ENCODE data around the gene CYTH3. TPM values are rescaled to one million over a fixed set of nuclear protein-coding genes. Genes with fewer than 3 reads are reported as not detected.
"Not testable (repeated sequence)": the region's sequence is repeated elsewhere in the genome, so short reads cannot be mapped to it uniquely, and the experiment has no call there.

The CYTH3 gene
- total RNA-seq, 1 donor from 2014 or later: 20.1 TPM

- Mint-ChIP-seq H3K9me3 (ENCODE audit: unreplicated experiment) (peaks cover 2% of the 10 kb centered on the region), H3K27me3 (ENCODE audit: unreplicated experiment) (no peaks in the 10 kb centered on the region), H3K4me3 (ENCODE audit: unreplicated experiment) (no peak overlapping the region), H3K27ac (ENCODE audit: unreplicated experiment) (no peak overlapping the region), H3K36me3 (ENCODE audit: unreplicated experiment) (no peaks in the 10 kb centered on the region), H3K4me1 (ENCODE audit: low read depth, unreplicated experiment) (no peaks in the 10 kb centered on the region)
- no peak for TF ChIP-seq CTCF (IDR thresholded peaks at IDR 0.05; ENCODE audit: partially characterized antibody, unreplicated experiment)
- no peak for DNase-seq
These were observed 71.5 kb downstream of the CYTH3 start for GRCh38 chr7:6200971-6201370.

- no peak for DNase-seq
- TF ChIP-seq CTCF (IDR thresholded peaks at IDR 0.05; ENCODE audit: partially characterized antibody, unreplicated experiment): no peak
- H3K27me3 Mint-ChIP-seq (ENCODE audit: unreplicated experiment): no peaks in the 10 kb centered on the region
- peaks cover 2% of the 10 kb centered on the region for H3K9me3 Mint-ChIP-seq (ENCODE audit: unreplicated experiment)
- no peak overlapping the region for H3K27ac Mint-ChIP-seq (ENCODE audit: unreplicated experiment)
- H3K36me3 Mint-ChIP-seq (ENCODE audit: unreplicated experiment): no peaks in the 10 kb centered on the region
- H3K4me3 Mint-ChIP-seq (ENCODE audit: unreplicated experiment): no peak overlapping the region
- peaks cover 2% of the 10 kb centered on the region for H3K4me1 Mint-ChIP-seq (ENCODE audit: low read depth, unreplicated experiment)
These were observed 73.5 kb downstream of the CYTH3 start for GRCh38 chr7:6198689-6199595.

- H3K4me3 Mint-ChIP-seq (ENCODE audit: unreplicated experiment): no peak overlapping the region
- H3K27me3 Mint-ChIP-seq (ENCODE audit: unreplicated experiment): no peaks in the 10 kb centered on the region
- H3K36me3 Mint-ChIP-seq (ENCODE audit: unreplicated experiment): no peaks in the 10 kb centered on the region
- no peak overlapping the region for H3K27ac Mint-ChIP-seq (ENCODE audit: unreplicated experiment)
- peaks cover 4% of the 10 kb centered on the region for H3K4me1 Mint-ChIP-seq (ENCODE audit: low read depth, unreplicated experiment)
- H3K9me3 Mint-ChIP-seq (ENCODE audit: unreplicated experiment): peaks cover 2% of the 10 kb centered on the region
- no peak for TF ChIP-seq CTCF (IDR thresholded peaks at IDR 0.05; ENCODE audit: partially characterized antibody, unreplicated experiment)
- no peak for DNase-seq
These were observed 74.4 kb downstream of the CYTH3 start for GRCh38 chr7:6197801-6198551.

GRCh38 chr7:6193709-6194108 lies 78.7 kb downstream of the CYTH3 start:
- no peak for DNase-seq
- Mint-ChIP-seq H3K27ac (ENCODE audit: unreplicated experiment) (no peak overlapping the region), H3K4me3 (ENCODE audit: unreplicated experiment) (no peak overlapping the region), H3K4me1 (ENCODE audit: low read depth, unreplicated experiment) (peaks cover 4% of the 10 kb centered on the region), H3K27me3 (ENCODE audit: unreplicated experiment) (no peaks in the 10 kb centered on the region), H3K9me3 (ENCODE audit: unreplicated experiment) (no peaks in the 10 kb centered on the region), H3K36me3 (ENCODE audit: unreplicated experiment) (no peaks in the 10 kb centered on the region)
- TF ChIP-seq CTCF (IDR thresholded peaks at IDR 0.05; ENCODE audit: partially characterized antibody, unreplicated experiment): no peak

GRCh38 chr7:6190563-6190962 lies 81.9 kb downstream of the CYTH3 start:
- not testable (repeated sequence) for H3K27me3 Mint-ChIP-seq (ENCODE audit: unreplicated experiment); H3K9me3 Mint-ChIP-seq (ENCODE audit: unreplicated experiment); H3K27ac Mint-ChIP-seq (ENCODE audit: unreplicated experiment); H3K4me3 Mint-ChIP-seq (ENCODE audit: unreplicated experiment); H3K36me3 Mint-ChIP-seq (ENCODE audit: unreplicated experiment); H3K4me1 Mint-ChIP-seq (ENCODE audit: low read depth, unreplicated experiment); DNase-seq

Measured in glutamatergic neuron (in vitro differentiated cells).